ENCODE measurements around the gene NPAT.
A peak's percentile ranks its signal among the peaks of the same experiment; 100 is the strongest.

NPAT gene

GRCh38 chr11:108228251-108228650 is 5.8 kb upstream of the NPAT start:
- no peak for TF ChIP-seq CTCF (IDR thresholded peaks at IDR 0.05; ENCODE audit: extremely low read depth, insufficient read depth, missing control alignments)
- DNase-seq (ENCODE audit: low spot score) = no peak
- in situ Hi-C loops (cut with MboI; ENCODE audit: low pct_unique_long_range_greater_than_20kb, low sequenced_read_pairs, unreplicated experiment) = no loop called here

DNA sequence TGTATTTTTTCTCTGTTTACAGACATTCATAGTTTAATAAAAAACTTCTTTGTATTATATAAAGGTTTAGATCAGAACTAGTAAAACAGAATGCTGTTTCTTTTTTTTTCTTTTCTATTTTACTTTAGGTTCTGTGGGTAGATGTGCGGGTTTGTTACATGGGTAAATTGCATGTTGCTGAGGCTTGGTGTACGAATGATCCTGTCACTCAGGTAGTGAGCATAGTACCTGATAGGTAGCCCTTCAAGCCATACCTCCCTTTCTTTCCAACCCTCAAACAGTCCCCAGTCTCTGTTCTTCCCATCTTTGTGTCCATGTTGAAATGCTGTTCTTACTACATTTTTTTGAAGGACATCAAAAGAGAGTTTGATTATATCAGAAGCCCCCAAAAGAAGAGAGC is 3.6 kb upstream of the NPAT start:
- DNase-seq (ENCODE audit: low spot score) = no peak
- no peak for TF ChIP-seq CTCF (IDR thresholded peaks at IDR 0.05; ENCODE audit: extremely low read depth, insufficient read depth, missing control alignments)
- in situ Hi-C loops (cut with MboI; ENCODE audit: low pct_unique_long_range_greater_than_20kb, low sequenced_read_pairs, unreplicated experiment) = no loop called here

- no peak for TF ChIP-seq CTCF (IDR thresholded peaks at IDR 0.05; ENCODE audit: extremely low read depth, insufficient read depth, missing control alignments)
- DNase-seq (ENCODE audit: low spot score) = peak; percentile 36
- in situ Hi-C loops (cut with MboI; ENCODE audit: low pct_unique_long_range_greater_than_20kb, low sequenced_read_pairs, unreplicated experiment) = no loop called here
These were observed 2.7 kb upstream of the NPAT start for GRCh38 chr11:108224911-108225786.

GRCh38 chr11:108224366-108224765 is 1.9 kb upstream of the NPAT start:
- TF ChIP-seq CTCF (IDR thresholded peaks at IDR 0.05; ENCODE audit: extremely low read depth, insufficient read depth, missing control alignments) = no peak
- no peak for DNase-seq (ENCODE audit: low spot score)
- in situ Hi-C loops (cut with MboI; ENCODE audit: low pct_unique_long_range_greater_than_20kb, low sequenced_read_pairs, unreplicated experiment) = no loop called here

GRCh38 chr11:108223348-108224149 is 1.1 kb upstream of the NPAT start:
- TF ChIP-seq CTCF (IDR thresholded peaks at IDR 0.05; ENCODE audit: extremely low read depth, insufficient read depth, missing control alignments) = no peak
- in situ Hi-C loops (cut with MboI; ENCODE audit: low pct_unique_long_range_greater_than_20kb, low sequenced_read_pairs, unreplicated experiment) = no loop called here
- DNase-seq (ENCODE audit: low spot score) = no peak

GRCh38 chr11:108221911-108222573 is 396 bp downstream of the NPAT start:
- in situ Hi-C loops (cut with MboI; ENCODE audit: low pct_unique_long_range_greater_than_20kb, low sequenced_read_pairs, unreplicated experiment) = no loop called here
- no peak for DNase-seq (ENCODE audit: low spot score)
- no peak for TF ChIP-seq CTCF (IDR thresholded peaks at IDR 0.05; ENCODE audit: extremely low read depth, insufficient read depth, missing control alignments)
